Prostate gland (tissue), 2 donors: ENCODE measurements around the gene ALG5.

Source experiments
- CTCF ChIP-seq, 4 experiments: fragments of 200-600 bp in 2 of 4; fragments of 450-650 bp in 2 of 4; sonication (generic) in 2 of 4; IDR thresholded peaks; 1 replicate in 3 of 4; 2 replicates in 1 of 4; pipeline ENCODE4 v1.5.1; 2016 to 2019; ENCODE audit warnings: antibody characterized with exemption in 4 of 4, mild to moderate bottlenecking in 2 of 4, moderate library complexity in 2 of 4
- POLR2A ChIP-seq: fragments of 450-650 bp; IDR thresholded peaks from one replicate; pipeline ENCODE4 v1.6.1; 2016; ENCODE audit warnings: antibody characterized with exemption, mild to moderate bottlenecking

- TF ChIP-seq CTCF (IDR thresholded peaks at IDR 0.05) (no peak), POLR2A (no peak)
These were observed 12.6 kb upstream of the ALG5 start for GRCh38 chr13:37011788-37012187.
